ENCODE data around the gene ASPRV1.

The ASPRV1 gene

DNA sequence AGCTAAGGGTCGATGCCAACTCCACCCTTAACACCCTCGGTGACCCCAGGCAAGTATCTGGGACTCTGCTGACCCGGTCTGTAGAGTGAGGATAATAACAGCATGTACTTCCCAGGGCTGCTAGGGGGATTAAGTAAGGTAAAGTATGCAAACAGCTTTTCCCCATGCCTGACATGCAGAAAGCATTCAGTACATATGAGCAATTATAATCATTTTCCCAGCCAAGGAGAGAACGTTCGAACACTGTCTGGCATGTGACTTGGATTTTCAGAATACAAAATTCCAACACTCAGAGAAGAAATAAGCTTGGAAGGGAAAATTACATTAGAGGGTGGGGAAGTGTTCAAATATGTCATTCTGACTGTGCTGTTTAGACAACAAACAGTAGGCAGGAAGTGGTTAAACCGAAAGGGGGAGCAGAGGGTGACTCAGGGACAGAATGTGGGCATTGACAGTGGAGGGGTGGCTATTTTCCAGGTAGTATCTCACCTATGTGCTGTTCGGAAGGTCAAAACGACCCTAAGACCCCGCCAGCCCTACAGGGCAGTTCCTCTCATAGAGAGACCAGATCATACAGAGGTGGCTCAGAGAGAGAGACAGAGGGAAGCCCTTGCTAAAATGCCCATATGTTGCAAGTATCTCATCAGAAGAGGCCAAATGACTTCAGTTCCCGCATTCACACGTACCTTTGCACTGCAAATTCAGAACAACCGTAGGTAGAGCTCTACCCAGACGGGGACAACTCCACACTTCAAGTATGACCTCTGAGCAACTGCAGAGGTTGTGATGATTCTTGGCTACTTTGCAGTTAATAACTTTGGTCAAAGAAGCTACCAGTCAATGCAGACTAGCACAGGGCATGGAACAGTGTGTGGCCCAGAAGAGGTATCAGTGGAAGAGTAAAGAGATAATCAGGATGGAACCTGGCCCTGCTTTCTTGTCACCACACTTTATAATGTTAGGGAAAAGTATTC is 14.8 kb downstream of the ASPRV1 start:
- H3K4me3 ChIP-seq (ENCODE audit: low read depth, low read length) = no peak overlapping the region
- TF ChIP-seq, protein P1, sequence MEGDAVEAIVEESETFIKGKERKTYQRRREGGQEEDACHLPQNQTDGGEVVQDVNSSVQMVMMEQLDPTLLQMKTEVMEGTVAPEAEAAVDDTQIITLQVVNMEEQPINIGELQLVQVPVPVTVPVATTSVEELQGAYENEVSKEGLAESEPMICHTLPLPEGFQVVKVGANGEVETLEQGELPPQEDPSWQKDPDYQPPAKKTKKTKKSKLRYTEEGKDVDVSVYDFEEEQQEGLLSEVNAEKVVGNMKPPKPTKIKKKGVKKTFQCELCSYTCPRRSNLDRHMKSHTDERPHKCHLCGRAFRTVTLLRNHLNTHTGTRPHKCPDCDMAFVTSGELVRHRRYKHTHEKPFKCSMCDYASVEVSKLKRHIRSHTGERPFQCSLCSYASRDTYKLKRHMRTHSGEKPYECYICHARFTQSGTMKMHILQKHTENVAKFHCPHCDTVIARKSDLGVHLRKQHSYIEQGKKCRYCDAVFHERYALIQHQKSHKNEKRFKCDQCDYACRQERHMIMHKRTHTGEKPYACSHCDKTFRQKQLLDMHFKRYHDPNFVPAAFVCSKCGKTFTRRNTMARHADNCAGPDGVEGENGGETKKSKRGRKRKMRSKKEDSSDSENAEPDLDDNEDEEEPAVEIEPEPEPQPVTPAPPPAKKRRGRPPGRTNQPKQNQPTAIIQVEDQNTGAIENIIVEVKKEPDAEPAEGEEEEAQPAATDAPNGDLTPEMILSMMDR (IDR thresholded peaks at IDR 0.05; ENCODE audit: borderline replicate concordance, insufficient read depth, low read depth, low read length) = no peak

DNA sequence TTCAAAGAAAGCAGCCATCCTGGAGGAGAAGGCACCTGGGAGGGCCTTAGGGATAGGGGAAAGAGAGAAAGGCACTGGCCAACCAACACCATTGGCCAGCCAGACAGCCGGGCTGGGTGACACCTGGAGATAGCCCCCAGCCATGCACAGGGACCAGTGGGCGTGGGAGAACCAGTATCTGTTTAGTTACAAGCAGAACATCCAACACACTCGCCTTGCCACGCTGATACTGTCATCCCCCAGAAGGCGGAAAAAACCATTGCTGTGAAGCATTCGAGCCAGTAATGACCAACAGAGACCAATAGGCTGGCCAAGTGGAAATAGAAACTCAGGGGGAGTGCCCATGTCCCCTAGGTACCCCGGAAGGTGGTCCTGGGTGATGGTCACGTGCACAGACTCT is 15.5 kb downstream of the ASPRV1 start:
- no peak overlapping the region for H3K4me3 ChIP-seq (ENCODE audit: low read depth, low read length)
- TF ChIP-seq, protein P1 (IDR thresholded peaks at IDR 0.05; ENCODE audit: borderline replicate concordance, insufficient read depth, low read depth, low read length) = no peak

DNA sequence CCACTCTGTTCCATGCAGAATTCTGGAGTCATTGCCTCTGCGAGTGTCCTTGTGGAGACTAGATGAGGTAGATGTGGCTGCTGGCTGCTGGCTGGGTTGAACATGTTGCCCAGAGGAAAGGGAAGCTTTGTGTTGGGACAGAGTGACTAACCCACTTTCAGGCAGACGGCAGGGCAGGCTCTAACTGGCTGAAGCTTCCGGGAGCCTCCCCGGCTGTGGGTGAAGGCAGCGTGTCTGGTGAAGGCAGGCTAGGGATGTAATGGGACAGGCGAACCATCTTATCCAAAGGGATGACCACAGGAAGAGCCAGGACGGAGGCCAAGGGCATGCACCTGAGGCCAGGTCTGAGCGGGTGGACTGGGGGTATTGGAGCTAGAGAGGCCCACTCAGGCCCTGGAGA is 16.0 kb downstream of the ASPRV1 start:
- TF ChIP-seq, protein P1 (IDR thresholded peaks at IDR 0.05; ENCODE audit: borderline replicate concordance, insufficient read depth, low read depth, low read length) = no peak
- H3K4me3 ChIP-seq (ENCODE audit: low read depth, low read length) = no peak overlapping the region

DNA sequence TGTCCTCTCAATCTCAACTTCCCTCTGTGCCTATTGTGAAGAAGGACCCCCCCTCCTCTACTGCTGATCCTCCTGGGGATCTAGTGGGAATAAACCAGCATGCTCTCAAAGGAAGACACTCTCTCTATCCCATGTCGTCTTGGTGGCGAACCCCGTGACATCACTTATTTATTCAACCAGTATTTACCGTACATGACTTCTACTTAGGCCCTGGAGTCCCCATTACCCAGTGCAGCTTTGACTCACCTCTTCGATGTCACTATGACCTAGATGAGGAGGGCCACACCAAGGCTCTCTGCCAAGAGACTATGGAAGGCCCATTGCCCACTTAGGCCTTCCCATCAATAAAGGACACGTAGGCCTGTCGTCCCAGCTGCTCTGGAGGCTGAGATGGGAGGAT is 16.7 kb downstream of the ASPRV1 start:
- TF ChIP-seq, protein P1 (IDR thresholded peaks at IDR 0.05; ENCODE audit: borderline replicate concordance, insufficient read depth, low read depth, low read length) = no peak
- H3K4me3 ChIP-seq (ENCODE audit: low read depth, low read length) = no peak overlapping the region

DNA sequence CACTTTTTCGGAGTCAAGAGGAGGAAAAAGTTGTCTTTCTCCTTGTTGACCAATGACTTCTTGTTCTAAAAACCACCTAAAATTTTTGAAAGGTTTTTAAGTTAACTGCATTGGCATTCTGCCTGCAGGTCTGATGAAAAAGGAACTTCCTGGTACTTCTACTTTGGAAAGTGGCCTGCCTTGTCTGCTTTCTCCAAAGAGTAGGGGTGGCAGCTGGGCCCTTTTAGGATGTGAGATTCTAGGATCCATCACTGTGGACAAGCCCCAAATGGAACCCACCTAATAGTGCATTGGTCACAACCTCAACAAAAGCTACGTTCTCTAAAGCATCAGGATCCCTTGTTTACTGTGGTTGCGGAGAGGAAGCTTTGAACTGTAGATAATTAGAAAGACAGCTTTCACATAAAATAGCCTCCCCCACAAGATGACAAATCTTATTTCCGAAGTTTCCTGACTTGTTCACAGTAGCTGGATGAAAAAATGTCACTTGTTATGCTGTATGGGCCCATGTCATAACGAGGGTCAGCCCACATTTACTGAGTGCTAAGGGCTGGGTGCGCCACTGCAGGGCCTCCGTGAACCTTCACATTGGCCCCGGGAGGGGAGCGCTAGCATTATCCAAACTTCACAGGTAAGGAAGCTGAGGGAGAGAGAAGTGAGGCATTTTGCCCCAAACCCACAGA is 17.4 kb downstream of the ASPRV1 start:
- no peak overlapping the region for H3K4me3 ChIP-seq (ENCODE audit: low read depth, low read length)
- TF ChIP-seq, protein P1 (IDR thresholded peaks at IDR 0.05; ENCODE audit: borderline replicate concordance, insufficient read depth, low read depth, low read length) = no peak

DNA sequence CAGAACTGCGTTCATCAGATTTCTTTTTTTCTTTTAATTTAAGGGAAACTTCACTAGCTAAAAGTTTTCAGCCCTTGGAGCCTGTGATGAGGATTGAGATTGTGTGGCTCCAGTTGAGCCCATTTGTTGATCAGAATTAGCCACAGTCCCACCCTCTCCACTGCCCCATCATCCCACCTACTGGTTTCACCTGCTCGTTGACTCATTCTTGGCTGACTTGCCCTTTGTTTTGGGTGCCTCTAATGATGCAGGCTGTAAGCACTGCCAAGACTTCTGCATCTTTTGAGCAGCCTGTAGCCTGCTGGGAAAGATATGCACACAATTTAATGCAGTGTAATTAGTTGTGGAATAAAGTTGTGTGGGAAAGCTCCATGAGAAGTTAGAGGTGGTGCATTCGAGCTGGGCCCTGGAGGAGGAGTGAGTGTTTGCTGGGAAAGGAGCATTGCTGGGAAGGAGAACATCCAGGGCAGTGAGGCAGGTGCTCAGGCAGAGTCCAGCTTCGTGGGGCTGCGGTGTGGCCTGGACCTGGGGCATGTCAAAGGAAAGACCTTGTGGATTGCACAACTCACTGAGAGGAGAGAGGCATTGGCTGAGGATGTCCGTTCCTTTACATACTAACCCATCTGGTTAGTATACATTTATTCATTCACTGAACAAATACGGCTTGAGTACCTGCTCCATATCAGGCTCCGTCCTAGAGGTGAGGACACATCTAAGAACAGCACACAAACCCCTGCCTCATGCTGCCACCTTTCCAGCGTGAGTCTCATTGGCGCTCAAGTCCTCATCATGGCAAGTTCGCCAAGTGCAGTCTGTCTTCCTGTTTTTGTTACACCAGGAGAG is 18.2 kb downstream of the ASPRV1 start:
- TF ChIP-seq, protein P1 (IDR thresholded peaks at IDR 0.05; ENCODE audit: borderline replicate concordance, insufficient read depth, low read depth, low read length) = no peak

More for the DNA sequence above, 18.2 kb downstream of the ASPRV1 start:
- no peak overlapping the region for H3K4me3 ChIP-seq (ENCODE audit: low read depth, low read length)
